Esophagus muscularis mucosa (tissue), 4 donors: ENCODE measurements around the gene CTIF. TPM values are rescaled to one million over a fixed set of nuclear protein-coding genes. Genes with fewer than 3 reads are reported as not detected.

Experiments used
- DNase-seq: peaks from one replicate; pipeline ENCODE4 v3.0.0-alpha.2; 2017; ENCODE audit errors: extremely low spot score
- H3K27ac ChIP-seq, 4 donors: fragments of 200-600 bp; sonication (generic); replicated peaks in 1 of 4; 1 replicate in 3 of 4; 2 replicates in 1 of 4; pipeline ENCODE4 v1.5.1; 2016 to 2019; ENCODE audit warnings: mild to moderate bottlenecking in 1 of 4
- H3K27me3 ChIP-seq, 4 donors: fragments of 200-600 bp; sonication (generic); one replicate each; pipeline versions ENCODE4 v1.5.1 to v1.6.0; 2016 to 2019
- H3K36me3 ChIP-seq, 4 donors: fragments of 200-600 bp; sonication (generic); one replicate each; pipeline ENCODE4 v1.5.1; 2016 to 2019
- H3K4me1 ChIP-seq, 4 donors: fragments of 200-600 bp; sonication (generic); one replicate each; pipeline ENCODE4 v1.5.1; 2016 to 2019
- H3K4me3 ChIP-seq, 4 donors: fragments of 200-600 bp; sonication (generic); 1 replicate in 2 of 4; 2 replicates in 2 of 4; pipeline ENCODE4 v1.5.1; 2016 to 2019; ENCODE audit warnings: mild to moderate bottlenecking in 4 of 4, moderate library complexity in 1 of 4
- H3K9me3 ChIP-seq, 4 donors: fragments of 200-600 bp; sonication (generic); 1 replicate in 3 of 4; 2 replicates in 1 of 4; pipeline ENCODE4 v1.5.1; 2016 to 2019
- EP300 ChIP-seq: sonication (generic); formaldehyde crosslinking; IDR thresholded peaks from one replicate; pipeline ENCODE4 v1.6.1; 2017; ENCODE audit warnings: antibody characterized with exemption
- POLR2A ChIP-seq: fragments of 450-650 bp; IDR thresholded peaks from one replicate; pipeline ENCODE4 v1.6.1; 2017; ENCODE audit warnings: antibody characterized with exemption, moderate library complexity, mild to moderate bottlenecking, low read depth
- POLR2AphosphoS5 ChIP-seq, 2 donors: sonication (generic); formaldehyde crosslinking; IDR thresholded peaks; one replicate each; pipeline ENCODE4 v1.6.1; 2017; ENCODE audit warnings: antibody characterized with exemption in 2 of 2
- WGBS: methylation state at CpG from one replicate; pipeline ENCODE4 v1.1.5; 2018; 5-methylcytosine and 5-hydroxymethylcytosine counted together
- intact Hi-C: fragments of 100-400 bp; cut with DNase I; formaldehyde crosslinking; loops from one replicate; pipeline ENCODE4 v1.15.1; 2023
- total RNA-seq, 4 donors: library from RNA; depleted of rRNA; stranded (reverse); fragments of >200 nt; gene quantifications; one replicate each; pipeline versions ENCODE4 v1.1.0 to v1.2.1, GENCODE V29; 2016
- TF ChIP-seq, protein P1 (sequence below), 3 experiments: fragments of 200-600 bp in 2 of 3; fragments of 450-650 bp in 1 of 3; sonication (generic) in 2 of 3; IDR thresholded peaks; one replicate each; pipeline ENCODE4 v1.5.1; 2017 to 2019; ENCODE audit warnings: antibody characterized with exemption in 3 of 3, mild to moderate bottlenecking in 2 of 3, moderate library complexity in 1 of 3

CTIF gene
- total RNA-seq, 4 donors from 2014 or later: 63.1 to 137 (median 87.7) TPM

DNA sequence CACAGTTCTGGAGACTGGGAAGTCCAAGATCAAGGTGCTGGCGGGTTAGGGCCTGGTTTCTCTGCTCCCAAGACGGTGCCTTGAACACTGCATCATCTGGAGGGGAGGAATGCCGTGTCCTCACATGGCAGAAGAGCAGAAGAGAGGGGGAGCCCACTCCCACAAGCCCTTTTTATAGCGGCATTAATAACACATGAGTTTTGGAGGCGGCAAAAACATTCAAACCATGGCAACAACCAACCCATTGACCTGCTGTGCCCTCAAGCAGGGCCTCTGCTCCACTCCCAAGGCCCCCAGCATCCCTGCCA is 349.9 kb downstream of the CTIF start:
- intact Hi-C loops: no loop called here
- H3K4me1 ChIP-seq: peaks cover 19 to 31% (median 25%) of the 10 kb centered on the region in 4 donors
- no peak for DNase-seq
- WGBS: 89% methylated on average over 5 of the region's 5 CpGs
- H3K27me3 ChIP-seq: no peaks in the 10 kb centered on the region
- no peak for TF ChIP-seq POLR2AphosphoS5 (IDR thresholded peaks at IDR 0.05)
- no peak for TF ChIP-seq EP300
- no peak for TF ChIP-seq POLR2A
- TF ChIP-seq, protein P1, sequence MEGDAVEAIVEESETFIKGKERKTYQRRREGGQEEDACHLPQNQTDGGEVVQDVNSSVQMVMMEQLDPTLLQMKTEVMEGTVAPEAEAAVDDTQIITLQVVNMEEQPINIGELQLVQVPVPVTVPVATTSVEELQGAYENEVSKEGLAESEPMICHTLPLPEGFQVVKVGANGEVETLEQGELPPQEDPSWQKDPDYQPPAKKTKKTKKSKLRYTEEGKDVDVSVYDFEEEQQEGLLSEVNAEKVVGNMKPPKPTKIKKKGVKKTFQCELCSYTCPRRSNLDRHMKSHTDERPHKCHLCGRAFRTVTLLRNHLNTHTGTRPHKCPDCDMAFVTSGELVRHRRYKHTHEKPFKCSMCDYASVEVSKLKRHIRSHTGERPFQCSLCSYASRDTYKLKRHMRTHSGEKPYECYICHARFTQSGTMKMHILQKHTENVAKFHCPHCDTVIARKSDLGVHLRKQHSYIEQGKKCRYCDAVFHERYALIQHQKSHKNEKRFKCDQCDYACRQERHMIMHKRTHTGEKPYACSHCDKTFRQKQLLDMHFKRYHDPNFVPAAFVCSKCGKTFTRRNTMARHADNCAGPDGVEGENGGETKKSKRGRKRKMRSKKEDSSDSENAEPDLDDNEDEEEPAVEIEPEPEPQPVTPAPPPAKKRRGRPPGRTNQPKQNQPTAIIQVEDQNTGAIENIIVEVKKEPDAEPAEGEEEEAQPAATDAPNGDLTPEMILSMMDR (IDR thresholded peaks at IDR 0.05): no peak
- H3K27ac ChIP-seq: no peak overlapping the region
- H3K4me3 ChIP-seq: no peak overlapping the region
- H3K9me3 ChIP-seq: no peaks in the 10 kb centered on the region
- H3K36me3 ChIP-seq: no peaks in the 10 kb centered on the region

DNA sequence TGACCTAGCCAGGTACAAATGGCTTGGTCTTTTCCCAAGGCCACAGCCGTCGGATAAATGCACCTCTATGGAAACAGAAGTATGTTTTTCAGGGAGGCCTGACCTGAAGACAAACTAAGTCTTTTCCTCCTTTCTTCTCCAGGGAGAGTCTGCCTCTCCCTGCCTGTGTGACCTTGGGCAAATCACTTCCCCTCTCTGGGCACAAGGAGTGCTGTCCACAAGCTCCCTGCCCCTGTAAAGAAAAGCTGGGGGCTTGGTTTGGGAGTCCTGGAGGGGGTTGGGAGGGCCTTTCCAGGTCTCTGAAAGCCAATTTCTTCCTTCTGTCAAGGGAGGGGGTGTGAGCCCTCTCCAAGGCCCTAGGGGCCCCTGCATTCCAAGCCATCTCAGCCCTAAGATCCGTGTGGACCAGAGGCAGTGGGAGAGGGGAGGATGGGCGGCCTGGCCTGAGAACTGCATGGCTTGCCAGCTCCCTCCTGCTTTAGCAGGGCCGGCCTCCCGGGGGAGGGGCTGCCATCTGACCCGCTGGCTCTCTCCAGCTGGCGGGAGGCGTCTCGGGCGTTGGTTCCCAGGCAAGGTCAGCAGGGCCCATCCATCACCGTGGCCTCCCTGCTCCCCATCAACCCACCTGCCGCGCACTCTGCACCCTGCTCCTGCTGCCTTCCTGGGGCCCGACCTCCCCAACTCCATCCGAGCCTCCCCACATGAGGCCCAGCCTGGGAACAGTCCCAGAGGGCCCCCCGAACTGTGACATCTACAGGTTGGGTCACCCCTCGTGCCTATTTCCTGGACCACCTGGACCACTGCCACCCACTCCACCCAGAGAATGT is 350.5 kb downstream of the CTIF start:
- Histone ChIP-seq H3K4me3 (no peak overlapping the region), H3K27ac (no peak overlapping the region), H3K36me3 (no peaks in the 10 kb centered on the region), H3K9me3 (no peaks in the 10 kb centered on the region), H3K27me3 (no peaks in the 10 kb centered on the region), H3K4me1 (peaks cover 19 to 33% (median 27%) of the 10 kb centered on the region in 4 donors)
- TF ChIP-seq POLR2AphosphoS5 (IDR thresholded peaks at IDR 0.05) (no peak), POLR2A (no peak), EP300 (no peak)
- TF ChIP-seq, protein P1 (IDR thresholded peaks at IDR 0.05): no peak
- 61% methylated on average over 6 of the region's 18 CpGs for WGBS
- intact Hi-C loops: no loop called here
- DNase-seq: no peak

GRCh38 chr18:48889981-48890762 is 351.3 kb downstream of the CTIF start:
- WGBS: 98% methylated on average over 13 of the region's 13 CpGs
- Histone ChIP-seq H3K9me3 (no peaks in the 10 kb centered on the region), H3K4me3 (no peak overlapping the region), H3K27me3 (no peaks in the 10 kb centered on the region), H3K27ac (no peak overlapping the region), H3K36me3 (no peaks in the 10 kb centered on the region), H3K4me1 (peaks cover 19 to 33% (median 26%) of the 10 kb centered on the region in 4 donors)
- no peak for TF ChIP-seq EP300
- DNase-seq: no peak
- intact Hi-C loops: no loop called here

DNA sequence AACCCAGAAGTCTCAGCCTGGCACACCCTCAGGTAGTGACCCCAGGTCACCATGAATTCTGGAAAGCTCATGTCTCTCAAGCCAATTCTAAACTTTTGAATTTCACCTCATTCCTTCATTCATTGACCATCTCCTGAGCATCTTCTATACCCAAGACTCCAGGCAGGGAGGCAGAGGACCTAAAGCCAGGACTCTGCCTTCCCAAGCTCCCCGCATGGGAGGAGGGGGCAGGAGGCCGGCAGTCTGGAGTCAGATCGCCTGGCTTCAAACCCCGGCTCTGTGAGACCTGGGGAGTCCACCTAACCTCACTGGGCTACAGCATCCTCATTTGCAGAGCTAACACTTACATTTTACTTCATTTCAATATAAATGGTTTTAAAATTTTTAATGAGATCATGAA is 352.9 kb downstream of the CTIF start:
- TF ChIP-seq EP300: no peak
- TF ChIP-seq POLR2A: no peak
- TF ChIP-seq POLR2AphosphoS5 (IDR thresholded peaks at IDR 0.05): no peak
- TF ChIP-seq, protein P1 (IDR thresholded peaks at IDR 0.05): no peak
- Histone ChIP-seq H3K36me3 (no peaks in the 10 kb centered on the region), H3K4me1 (peaks cover 19 to 33% (median 26%) of the 10 kb centered on the region in 4 donors), H3K27me3 (no peaks in the 10 kb centered on the region), H3K9me3 (no peaks in the 10 kb centered on the region), H3K27ac (no peak overlapping the region), H3K4me3 (no peak overlapping the region)
- intact Hi-C loops: no loop called here
- no peak for DNase-seq
- 96% methylated on average over 4 of the region's 4 CpGs for WGBS

GRCh38 chr18:48892146-48892855 is 353.5 kb downstream of the CTIF start:
- TF ChIP-seq, protein P1 (IDR thresholded peaks at IDR 0.05): no peak
- TF ChIP-seq POLR2AphosphoS5 (IDR thresholded peaks at IDR 0.05) (no peak), POLR2A (no peak), EP300 (no peak)
- Histone ChIP-seq H3K36me3 (no peaks in the 10 kb centered on the region), H3K4me3 (no peak overlapping the region), H3K4me1 (peaks cover 17 to 33% (median 27%) of the 10 kb centered on the region in 4 donors), H3K27ac (no peak overlapping the region), H3K9me3 (no peaks in the 10 kb centered on the region), H3K27me3 (no peaks in the 10 kb centered on the region)
- intact Hi-C loops: no loop called here
- no peak for DNase-seq
- 90% methylated on average over 22 of the region's 22 CpGs for WGBS
